ENCODE data around the gene RABGGTA. TPM values are rescaled to one million over a fixed set of nuclear protein-coding genes. Genes with fewer than 3 reads are reported as not detected.

The RABGGTA gene
- polyA plus RNA-seq, 3 donors, result 34.5 to 125 (median 35.4) TPM

DNA sequence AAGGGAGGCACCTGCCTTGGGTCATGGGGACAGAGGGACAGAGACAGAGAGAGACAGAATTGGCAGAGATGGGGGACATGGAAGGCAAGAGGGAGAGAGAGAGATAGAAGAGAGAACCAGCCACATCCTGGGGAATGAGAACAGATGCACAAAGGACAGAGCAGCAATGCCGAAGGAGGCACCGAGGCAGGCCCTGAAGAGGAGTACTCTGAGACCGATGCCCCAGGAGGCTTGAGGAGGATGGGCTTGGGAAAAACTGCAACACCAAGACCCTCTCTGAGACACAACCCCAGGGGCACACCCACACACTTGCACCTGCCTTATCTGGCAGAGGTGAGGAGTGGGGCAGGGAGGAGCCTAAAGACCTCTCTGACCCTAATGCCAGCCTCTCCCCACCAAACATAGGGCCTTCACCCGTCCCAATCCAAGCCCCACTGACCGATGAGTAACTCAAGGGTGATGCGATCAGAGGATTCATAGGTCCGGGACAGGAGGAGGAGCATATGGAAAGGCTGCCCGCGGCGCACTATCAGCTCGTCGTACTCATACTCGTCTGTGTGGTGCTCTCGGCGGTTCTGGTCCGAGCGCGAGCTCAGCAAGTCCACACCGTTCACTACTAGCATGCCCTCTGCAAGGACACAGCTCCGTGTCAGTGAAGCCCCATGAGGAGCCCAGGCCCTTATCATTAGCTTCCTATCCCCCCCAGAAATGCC, 10.0 kb downstream of the RABGGTA start:
- no peaks in the 10 kb centered on the region for H4K20me1 ChIP-seq (ENCODE audit: insufficient read depth, low read length)
- H3K4me2 ChIP-seq (replicated peaks; ENCODE audit: extremely low read depth, low read length, poor library complexity, severe bottlenecking), result no peak overlapping the region
- no peak overlapping the region for H3K9ac ChIP-seq (ENCODE audit: insufficient read depth, low read length, poor library complexity, severe bottlenecking)
- no peaks in the 10 kb centered on the region for H3K27me3 ChIP-seq (ENCODE audit: control insufficient read depth in 2 of 2, insufficient read depth in 2 of 2, low read length in 2 of 2)
- no peak for DNase-seq
- TF ChIP-seq, protein P1, sequence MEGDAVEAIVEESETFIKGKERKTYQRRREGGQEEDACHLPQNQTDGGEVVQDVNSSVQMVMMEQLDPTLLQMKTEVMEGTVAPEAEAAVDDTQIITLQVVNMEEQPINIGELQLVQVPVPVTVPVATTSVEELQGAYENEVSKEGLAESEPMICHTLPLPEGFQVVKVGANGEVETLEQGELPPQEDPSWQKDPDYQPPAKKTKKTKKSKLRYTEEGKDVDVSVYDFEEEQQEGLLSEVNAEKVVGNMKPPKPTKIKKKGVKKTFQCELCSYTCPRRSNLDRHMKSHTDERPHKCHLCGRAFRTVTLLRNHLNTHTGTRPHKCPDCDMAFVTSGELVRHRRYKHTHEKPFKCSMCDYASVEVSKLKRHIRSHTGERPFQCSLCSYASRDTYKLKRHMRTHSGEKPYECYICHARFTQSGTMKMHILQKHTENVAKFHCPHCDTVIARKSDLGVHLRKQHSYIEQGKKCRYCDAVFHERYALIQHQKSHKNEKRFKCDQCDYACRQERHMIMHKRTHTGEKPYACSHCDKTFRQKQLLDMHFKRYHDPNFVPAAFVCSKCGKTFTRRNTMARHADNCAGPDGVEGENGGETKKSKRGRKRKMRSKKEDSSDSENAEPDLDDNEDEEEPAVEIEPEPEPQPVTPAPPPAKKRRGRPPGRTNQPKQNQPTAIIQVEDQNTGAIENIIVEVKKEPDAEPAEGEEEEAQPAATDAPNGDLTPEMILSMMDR (IDR thresholded peaks at IDR 0.05), result no peak
- Mint-ChIP-seq H3K9me3 (no peaks in the 10 kb centered on the region), H3K4me1 (no peaks in the 10 kb centered on the region), H3K36me3 (peaks cover 67 to 84% of the 10 kb centered on the region in 2 donors), H3K4me3 (no peak overlapping the region), H3K27me3 (ENCODE audit: low read depth in 3 of 3) (peaks cover 0 to 2% (median 1%) of the 10 kb centered on the region in 3 donors), H3K27ac (peak overlapping the region in 4 of 7 donors; percentile 4 to 73 (median 44))
- H3K27ac ChIP-seq (ENCODE audit: low read depth in 1 of 2, low read length in 2 of 2), result no peak overlapping the region
- no peaks in the 10 kb centered on the region for H3K79me2 ChIP-seq (ENCODE audit: insufficient read depth, low read length)
- WGBS (ENCODE audit: insufficient coverage), result 95% methylated on average over 14 of the region's 20 CpGs
- intact Hi-C loops (cut with micrococcal nuclease), result no loop called here
- H3K4me1 ChIP-seq (ENCODE audit: control insufficient read depth in 1 of 2, insufficient read depth in 2 of 2, low read length in 2 of 2), result no peaks in the 10 kb centered on the region
- H3K9me3 ChIP-seq (replicated peaks in 1 of 2; ENCODE audit: control insufficient read depth in 1 of 2, insufficient read depth in 1 of 2, low read length in 2 of 2), result no peaks in the 10 kb centered on the region
- H3K4me3 ChIP-seq (replicated peaks in 1 of 3; ENCODE audit: low read depth in 2 of 3, low read length in 3 of 3), result no peak overlapping the region
- no peak overlapping the region for H2AFZ ChIP-seq (ENCODE audit: insufficient read depth, low read depth, low read length, poor library complexity, severe bottlenecking)
- H3K36me3 ChIP-seq (replicated peaks in 1 of 2; ENCODE audit: control insufficient read depth in 1 of 2, insufficient read depth in 2 of 2, low read length in 2 of 2), result peaks cover 44 to 80% of the 10 kb centered on the region in 2 donors

DNA sequence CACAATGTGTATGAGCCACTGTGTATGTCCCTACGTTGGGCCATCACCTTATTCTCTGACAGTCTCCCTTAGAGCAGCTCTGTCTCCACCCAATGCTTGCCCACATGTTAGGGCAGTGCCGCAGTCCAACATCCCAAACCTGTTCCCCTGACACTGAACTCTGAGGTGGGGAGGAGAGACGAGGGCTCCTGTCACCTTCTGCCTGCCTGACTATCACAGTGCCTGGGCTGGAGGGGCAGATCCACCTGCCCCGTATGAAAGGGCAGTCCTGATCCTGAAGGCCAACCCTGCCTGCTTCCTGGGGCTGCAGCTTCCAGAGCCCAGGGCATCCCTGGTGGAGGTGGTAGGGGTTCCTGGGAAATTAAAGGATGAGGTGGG, 10.6 kb downstream of the RABGGTA start:
- H3K27me3 Mint-ChIP-seq (ENCODE audit: low read depth in 3 of 3), result peaks cover 0 to 2% (median 1%) of the 10 kb centered on the region in 3 donors
- Histone ChIP-seq H3K4me3 (replicated peaks in 1 of 3; ENCODE audit: low read depth in 2 of 3, low read length in 3 of 3) (no peak overlapping the region), H3K4me2 (replicated peaks; ENCODE audit: extremely low read depth, low read length, poor library complexity, severe bottlenecking) (no peak overlapping the region), H4K20me1 (ENCODE audit: insufficient read depth, low read length) (no peaks in the 10 kb centered on the region), H3K79me2 (ENCODE audit: insufficient read depth, low read length) (no peaks in the 10 kb centered on the region), H3K9me3 (replicated peaks in 1 of 2; ENCODE audit: control insufficient read depth in 1 of 2, insufficient read depth in 1 of 2, low read length in 2 of 2) (no peaks in the 10 kb centered on the region), H3K4me1 (ENCODE audit: control insufficient read depth in 1 of 2, insufficient read depth in 2 of 2, low read length in 2 of 2) (no peaks in the 10 kb centered on the region), H3K27me3 (ENCODE audit: control insufficient read depth in 2 of 2, insufficient read depth in 2 of 2, low read length in 2 of 2) (no peaks in the 10 kb centered on the region), H3K9ac (ENCODE audit: insufficient read depth, low read length, poor library complexity, severe bottlenecking) (no peak overlapping the region), H2AFZ (ENCODE audit: insufficient read depth, low read depth, low read length, poor library complexity, severe bottlenecking) (no peak overlapping the region), H3K27ac (ENCODE audit: low read depth in 1 of 2, low read length in 2 of 2) (no peak overlapping the region), H3K36me3 (replicated peaks in 1 of 2; ENCODE audit: control insufficient read depth in 1 of 2, insufficient read depth in 2 of 2, low read length in 2 of 2) (peaks cover 39 to 80% of the 10 kb centered on the region in 2 donors)
- WGBS (ENCODE audit: insufficient coverage), result 80% methylated on average over 1 of the region's 4 CpGs
- H3K4me3 Mint-ChIP-seq, result no peak overlapping the region
- H3K27ac Mint-ChIP-seq, result peak overlapping the region in 2 of 7 donors; percentile 4 to 70
- peaks cover 64 to 81% of the 10 kb centered on the region in 2 donors for H3K36me3 Mint-ChIP-seq
- H3K9me3 Mint-ChIP-seq, result no peaks in the 10 kb centered on the region
- intact Hi-C loops (cut with micrococcal nuclease), result no loop called here
- no peak for DNase-seq
- H3K4me1 Mint-ChIP-seq, result no peaks in the 10 kb centered on the region
- TF ChIP-seq, protein P1 (IDR thresholded peaks at IDR 0.05), result no peak
